Measurements from ENCODE around the gene EHD2.

DNA sequence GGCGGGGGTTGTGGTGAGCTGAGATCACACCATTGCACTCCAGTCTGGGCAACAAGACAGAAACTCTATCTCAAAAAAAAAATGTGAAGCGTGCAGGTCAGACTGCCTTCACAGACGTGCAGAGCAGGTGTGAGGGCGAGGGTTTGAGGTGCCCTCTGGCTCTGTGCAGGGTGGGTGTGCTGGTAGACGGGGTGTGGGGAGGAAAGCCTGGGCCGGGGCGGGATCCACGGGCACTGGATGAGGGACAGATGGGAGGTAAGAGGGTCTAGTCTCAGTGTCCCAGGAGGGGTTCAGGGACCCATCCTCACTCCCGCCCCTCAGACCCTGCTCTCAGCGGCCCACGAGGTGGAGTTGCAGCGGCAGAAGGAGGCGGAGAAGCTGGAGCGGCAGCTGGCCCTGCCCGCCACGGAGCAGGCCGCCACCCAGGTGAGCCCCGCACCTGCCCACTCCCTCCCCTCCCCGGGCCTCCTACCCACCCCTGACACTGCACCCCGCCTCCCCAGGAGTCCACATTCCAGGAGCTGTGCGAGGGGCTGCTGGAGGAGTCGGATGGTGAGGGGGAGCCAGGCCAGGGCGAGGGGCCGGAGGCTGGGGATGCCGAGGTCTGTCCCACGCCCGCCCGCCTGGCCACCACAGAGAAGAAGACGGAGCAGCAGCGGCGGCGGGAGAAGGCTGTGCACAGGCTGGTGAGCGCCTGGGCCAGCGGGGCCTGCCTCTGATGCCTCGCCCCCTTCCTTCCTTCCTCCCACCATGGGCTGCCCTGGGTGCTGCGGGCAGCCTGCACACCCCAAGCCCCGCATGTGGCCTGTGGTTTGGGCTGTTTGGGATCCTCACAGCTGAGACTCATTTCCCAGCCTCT is 41.2 kb downstream of the EHD2 start:
- TF ChIP-seq, protein P1, sequence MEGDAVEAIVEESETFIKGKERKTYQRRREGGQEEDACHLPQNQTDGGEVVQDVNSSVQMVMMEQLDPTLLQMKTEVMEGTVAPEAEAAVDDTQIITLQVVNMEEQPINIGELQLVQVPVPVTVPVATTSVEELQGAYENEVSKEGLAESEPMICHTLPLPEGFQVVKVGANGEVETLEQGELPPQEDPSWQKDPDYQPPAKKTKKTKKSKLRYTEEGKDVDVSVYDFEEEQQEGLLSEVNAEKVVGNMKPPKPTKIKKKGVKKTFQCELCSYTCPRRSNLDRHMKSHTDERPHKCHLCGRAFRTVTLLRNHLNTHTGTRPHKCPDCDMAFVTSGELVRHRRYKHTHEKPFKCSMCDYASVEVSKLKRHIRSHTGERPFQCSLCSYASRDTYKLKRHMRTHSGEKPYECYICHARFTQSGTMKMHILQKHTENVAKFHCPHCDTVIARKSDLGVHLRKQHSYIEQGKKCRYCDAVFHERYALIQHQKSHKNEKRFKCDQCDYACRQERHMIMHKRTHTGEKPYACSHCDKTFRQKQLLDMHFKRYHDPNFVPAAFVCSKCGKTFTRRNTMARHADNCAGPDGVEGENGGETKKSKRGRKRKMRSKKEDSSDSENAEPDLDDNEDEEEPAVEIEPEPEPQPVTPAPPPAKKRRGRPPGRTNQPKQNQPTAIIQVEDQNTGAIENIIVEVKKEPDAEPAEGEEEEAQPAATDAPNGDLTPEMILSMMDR (conservative IDR thresholded peaks at IDR 0.05 in 1 of 2, IDR thresholded peaks at IDR 0.05 in 1 of 2; ENCODE audit: low read depth in 1 of 2, low read length in 2 of 2) = no peak
- no peak for TF ChIP-seq EZH2 (IDR thresholded peaks at IDR 0.05; ENCODE audit: low read length, missing control alignments)
